GM18909 (cell line): ENCODE measurements around the gene ERCC1.
A peak's percentile ranks its signal among the peaks of the same experiment; 100 is the strongest.

Experiments
- ATAC-seq: cut with Tn5 transposase; IDR thresholded peaks from one replicate; pipeline ENCODE4 v1.9.1; 2021; ENCODE audit warnings: mild to moderate bottlenecking; ENCODE audit not compliant: unreplicated experiment, poor library complexity

Gene ERCC1

GRCh38 chr19:45407091-45407375, 16.7 kb downstream of the ERCC1 start:
- ATAC-seq: no peak

DNA sequence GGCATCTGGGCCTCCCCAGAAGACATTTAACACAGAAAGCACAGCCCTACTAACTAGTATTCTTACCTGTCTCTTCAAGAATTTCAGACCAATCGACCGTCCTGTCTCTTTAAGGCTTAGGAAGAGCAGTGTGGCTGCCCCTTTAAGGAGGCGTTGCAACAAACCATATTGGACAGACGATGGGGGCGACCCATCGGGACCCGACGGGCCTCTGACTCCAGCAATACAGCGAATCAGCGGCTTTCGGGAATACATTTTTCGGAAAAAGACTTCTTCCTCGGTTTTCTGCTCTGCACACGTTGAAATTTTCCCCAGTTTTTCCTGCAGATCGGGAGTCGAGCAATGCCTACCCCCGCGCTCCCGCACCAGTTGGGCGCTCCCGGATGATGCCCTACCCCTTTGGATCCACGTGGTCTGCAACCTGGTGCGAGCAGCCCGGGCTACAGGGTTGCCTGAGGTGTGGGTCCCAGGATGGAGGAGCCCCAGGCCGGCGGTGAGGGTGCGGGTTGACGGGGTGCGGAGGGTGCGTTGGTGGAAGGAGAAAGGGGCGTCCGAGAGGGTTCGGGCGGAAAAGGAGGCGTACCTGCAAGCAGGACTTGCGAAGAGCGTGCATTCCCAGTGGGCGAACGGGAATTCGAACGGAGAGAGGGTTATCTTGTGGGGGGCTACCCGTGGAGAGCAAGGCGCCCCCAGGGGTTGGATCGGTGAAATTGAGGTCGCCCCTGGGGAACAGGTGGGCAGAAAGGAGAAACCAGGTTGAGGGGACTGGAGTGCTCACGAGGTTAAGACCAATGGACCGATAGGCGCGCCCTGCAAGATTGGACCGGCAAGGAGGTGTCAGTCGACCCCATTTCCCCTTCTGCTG, 17.3 kb downstream of the ERCC1 start, which contains the start of gene POLR1G:
TSS of gene POLR1G (plus strand) at position 419 of the 865 bp plus-strand sequence. CDS start at position 472, 53 bp downstream.
- peak; percentile 68 for ATAC-seq

GRCh38 chr19:45405435-45406225, 18.1 kb downstream of the ERCC1 start:
- peak; percentile 56 for ATAC-seq

GRCh38 chr19:45404557-45405434, 18.9 kb downstream of the ERCC1 start, which contains the start of gene PPP1R13L:
TSS of gene PPP1R13L (minus strand) at chr19:45405069. CDS start at chr19:45398318, 6,751 bp downstream.
- ATAC-seq: no peak

GRCh38 chr19:45403781-45404556, 19.7 kb downstream of the ERCC1 start:
- ATAC-seq: no peak

GRCh38 chr19:45403272-45403671, 20.4 kb downstream of the ERCC1 start:
- no peak for ATAC-seq

DNA sequence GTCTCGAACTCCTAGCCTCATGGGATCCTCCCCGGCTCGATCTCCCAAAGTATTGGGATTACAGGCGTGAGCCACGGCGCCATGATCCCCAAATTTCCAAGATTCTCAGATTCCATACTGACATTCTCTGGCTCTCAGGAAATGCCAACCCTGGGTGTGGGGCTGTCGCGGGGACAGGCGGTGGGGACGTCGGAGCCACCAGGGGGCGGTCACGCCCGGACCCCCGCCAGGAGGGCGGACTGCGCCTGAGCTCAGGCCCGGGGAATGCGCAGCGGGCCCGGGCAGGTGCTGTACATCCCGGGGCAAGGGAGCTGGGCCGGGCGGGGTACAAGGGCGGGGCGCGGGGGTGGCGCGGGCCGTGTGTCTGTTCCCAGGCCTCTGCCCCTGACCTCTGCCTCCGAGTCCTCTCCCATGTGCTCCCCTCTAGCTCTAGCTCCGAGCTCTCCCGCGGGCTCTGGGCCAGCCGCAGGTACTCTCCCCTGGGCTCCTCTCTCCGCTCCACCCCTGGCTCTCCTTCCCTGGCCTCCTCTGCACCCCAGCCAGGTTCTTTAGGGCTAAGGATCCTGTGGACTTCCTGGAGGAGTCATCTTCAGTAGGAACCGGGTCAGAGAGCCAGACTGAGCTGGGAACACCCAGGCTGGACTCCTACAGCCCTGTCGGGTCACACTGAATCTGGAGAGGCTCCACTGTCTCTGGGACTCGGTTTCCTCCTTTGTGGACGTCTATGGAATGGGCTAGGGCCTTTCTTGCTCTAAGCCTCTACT, 21.2 kb downstream of the ERCC1 start:
- ATAC-seq: no peak

DNA sequence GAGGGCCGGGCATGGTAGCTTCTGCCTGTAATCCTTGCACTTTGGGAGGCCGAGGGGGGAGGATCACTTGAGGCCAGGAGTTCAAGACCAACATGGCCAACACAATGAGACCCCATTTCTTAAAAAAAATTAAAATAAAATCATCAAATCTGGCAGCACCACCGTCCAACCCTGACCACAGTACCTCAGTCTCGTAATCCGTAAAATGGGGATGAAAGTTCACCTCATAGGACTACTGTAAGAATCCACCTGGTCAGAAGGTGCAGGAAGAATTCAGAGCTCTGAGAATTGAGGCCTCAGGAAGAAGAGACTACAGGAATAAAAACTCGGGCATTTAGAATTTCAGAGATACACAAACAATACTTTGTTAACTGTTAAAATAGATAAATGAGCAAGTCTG, 21.9 kb downstream of the ERCC1 start:
- ATAC-seq: no peak

- ATAC-seq: no peak
These were observed 23.5 kb downstream of the ERCC1 start for GRCh38 chr19:45400192-45400591.

GRCh38 chr19:45395821-45396617, 27.7 kb downstream of the ERCC1 start:
- no peak for ATAC-seq

DNA sequence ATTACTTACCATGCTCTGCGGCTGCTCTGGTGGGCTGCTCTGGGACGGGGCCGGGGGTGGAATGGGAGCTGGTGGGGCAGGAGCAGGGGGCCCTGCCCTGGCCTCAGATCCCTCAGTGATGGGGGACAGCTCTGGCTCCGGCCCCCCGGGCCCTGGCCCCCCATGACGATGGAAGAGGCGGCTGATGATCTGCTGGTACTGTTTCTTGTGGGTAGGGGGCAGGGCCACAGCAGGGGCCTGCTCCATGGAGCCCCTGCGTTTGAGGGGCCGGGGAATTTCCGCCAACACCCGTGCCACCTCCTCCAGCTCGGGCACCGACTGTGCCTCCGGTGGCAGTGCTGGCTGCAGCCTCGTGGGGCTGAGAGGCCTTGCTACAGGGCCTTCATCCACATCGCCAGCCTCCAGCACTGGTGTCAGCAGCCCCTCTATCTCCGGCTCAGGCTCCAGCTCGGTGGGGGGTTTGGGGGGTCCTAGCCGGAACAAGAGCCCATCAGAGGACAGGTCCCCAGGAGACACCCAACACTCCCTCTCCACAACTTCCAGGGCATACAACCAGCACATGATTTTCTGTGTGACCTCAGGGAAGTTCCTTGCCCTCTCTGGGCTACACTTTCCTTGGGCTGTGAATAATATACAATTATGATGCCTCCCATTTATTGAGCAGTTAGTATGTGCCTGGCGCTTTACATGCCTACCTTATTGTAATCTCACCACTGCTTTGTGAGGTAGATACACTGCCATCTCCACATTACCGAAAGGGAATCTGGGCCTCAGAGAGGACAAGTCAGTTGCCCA, 31.6 kb downstream of the ERCC1 start:
- no peak for ATAC-seq

- ATAC-seq: no peak
These were observed 32.4 kb downstream of the ERCC1 start for GRCh38 chr19:45391346-45391745.

DNA sequence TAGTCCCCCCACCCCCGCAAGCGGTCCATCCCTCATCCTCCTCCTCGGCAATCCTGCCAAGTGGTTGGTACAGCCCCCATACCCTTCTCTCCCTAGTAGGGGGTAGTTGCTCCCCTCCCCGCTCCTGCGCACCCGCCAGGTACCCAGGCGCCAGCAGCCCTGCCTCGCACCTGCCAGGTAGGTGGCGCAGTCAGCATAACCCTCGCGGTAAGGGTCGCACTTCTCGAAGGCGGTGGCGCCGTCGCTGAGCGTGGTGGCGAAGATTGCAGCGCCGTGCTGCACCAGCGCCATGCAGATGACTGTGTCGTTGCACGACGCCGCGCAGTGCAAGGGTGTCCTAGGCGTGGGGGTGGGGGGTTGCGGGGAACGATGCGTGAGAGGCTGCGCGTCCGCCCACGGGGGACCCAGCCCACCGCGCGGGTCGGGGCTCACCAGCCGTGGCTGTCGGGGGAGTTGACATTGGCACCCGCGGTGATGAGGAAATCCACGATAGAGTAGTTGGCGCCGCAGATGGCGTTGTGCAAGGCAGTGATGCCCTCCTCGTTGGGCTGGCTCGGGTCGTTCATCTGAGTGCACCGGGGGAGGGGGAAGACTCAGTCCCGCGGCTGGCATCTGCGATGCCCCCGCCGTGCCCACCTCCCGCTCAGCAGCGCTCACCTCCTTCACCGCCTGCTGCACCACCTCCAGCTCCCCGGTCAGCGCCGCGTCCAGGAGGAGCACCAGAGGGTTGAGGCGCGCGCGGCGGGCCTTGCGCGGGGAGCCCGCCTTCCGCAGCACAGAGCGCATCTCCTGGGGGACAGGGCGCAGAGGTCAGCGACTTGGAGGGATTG, 38.1 kb downstream of the ERCC1 start:
- ATAC-seq: no peak

DNA sequence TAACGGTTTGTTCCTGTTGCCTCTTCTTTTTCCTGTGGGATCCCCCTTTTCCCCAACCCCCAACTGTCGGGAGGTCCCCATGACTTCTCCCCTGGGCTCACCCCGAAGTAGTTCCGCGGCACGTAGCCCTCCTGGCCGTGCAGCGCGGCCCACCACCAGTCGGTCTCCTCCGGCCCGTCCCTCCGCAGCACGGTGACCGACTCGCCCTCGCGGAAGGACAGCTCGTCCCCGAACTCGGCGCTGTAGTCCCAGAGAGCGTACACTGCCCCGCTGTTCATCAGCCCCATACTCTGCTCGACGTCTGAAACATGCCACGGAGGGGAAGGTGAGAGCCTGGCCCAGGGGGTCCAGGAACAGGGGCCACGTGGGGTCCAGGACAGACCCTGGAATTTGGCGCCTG, 41.3 kb downstream of the ERCC1 start:
- ATAC-seq: no peak

- ATAC-seq: no peak
These were observed 43.6 kb downstream of the ERCC1 start for GRCh38 chr19:45380107-45380506.

- ATAC-seq: no peak
These were observed 47.5 kb downstream of the ERCC1 start for GRCh38 chr19:45376045-45376724.
